HG02642 (cell line): ENCODE data around the gene GPBP1.
"Not testable (repeated sequence)": the region's sequence is repeated elsewhere in the genome, so short reads cannot be mapped to it uniquely, and the experiment has no call there.

ENCODE experiments used
- ATAC-seq: cut with Tn5 transposase; IDR thresholded peaks from one replicate; pipeline ENCODE4 v1.9.1; 2021; ENCODE audit warnings: mild to moderate bottlenecking; ENCODE audit not compliant: unreplicated experiment, poor library complexity

The GPBP1 gene

GRCh38 chr5:57259704-57260103 lies 85.8 kb downstream of the GPBP1 start:
- ATAC-seq, result no peak

GRCh38 chr5:57262541-57262940 lies 88.7 kb downstream of the GPBP1 start:
- ATAC-seq, result no peak

- no peak for ATAC-seq
These were observed 93.9 kb downstream of the GPBP1 start for GRCh38 chr5:57267805-57268204.

DNA sequence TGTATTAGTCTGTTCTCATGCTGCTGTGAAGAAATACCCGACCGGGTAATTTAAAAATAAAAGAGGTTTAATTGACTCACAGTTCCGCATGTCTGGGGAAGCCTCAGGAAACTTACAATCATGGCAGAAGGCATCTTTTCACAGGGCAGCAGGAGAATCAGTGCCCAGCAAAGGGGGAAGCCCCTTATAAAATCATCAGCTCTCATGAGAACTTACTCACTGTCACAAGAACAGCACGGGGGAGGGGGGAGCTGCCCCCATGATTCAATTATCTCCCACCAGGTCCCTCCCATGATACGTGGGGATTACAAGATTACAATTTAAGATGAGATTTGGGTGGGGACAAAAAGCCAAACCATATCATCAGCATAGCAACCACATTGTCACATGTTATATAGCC lies 102.5 kb downstream of the GPBP1 start:
- ATAC-seq, result no peak

DNA sequence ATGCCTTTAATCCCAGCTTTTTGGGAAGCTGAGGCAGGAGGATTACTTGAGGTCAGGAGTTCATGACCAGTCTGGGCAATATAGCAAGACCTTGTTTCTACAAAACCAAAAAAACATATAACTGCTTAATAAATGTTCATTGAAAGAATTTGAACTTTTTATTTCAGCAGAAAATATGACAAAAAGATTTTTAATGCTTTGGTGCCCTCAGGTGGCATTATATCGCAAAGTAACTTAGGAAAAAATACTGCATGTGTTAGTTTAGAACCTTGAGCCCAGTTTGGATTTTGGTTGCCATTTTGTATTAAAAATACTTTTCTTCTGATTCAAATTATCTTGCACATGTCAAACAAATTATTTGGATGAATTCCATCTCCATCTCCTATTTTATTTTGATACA lies 103.2 kb downstream of the GPBP1 start:
- no peak for ATAC-seq

DNA sequence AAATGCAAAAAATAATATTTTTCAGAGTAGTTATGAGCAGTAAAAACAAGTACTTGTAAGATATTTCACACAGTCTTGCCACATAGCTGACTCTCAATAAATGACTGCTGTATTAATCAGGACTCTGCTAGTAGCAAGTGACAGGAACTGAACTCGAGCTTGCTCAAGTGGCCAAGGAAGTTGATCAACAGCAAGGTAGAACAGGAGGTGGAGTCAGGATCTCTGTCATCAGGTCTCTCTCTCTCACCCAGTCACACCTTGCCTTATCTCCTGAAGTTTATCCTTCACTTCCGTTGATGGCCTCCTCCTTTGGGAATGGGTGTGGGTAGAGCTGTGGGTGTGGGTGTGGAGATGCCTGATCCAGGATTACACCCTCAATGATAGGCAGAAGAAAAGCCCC lies 107.0 kb downstream of the GPBP1 start:
- no peak for ATAC-seq

- not testable (repeated sequence) for ATAC-seq
These were observed 111.2 kb downstream of the GPBP1 start for GRCh38 chr5:57285084-57285483.

GRCh38 chr5:57291894-57292293 lies 118.0 kb downstream of the GPBP1 start:
- ATAC-seq, result no peak

- no peak for ATAC-seq
These were observed 118.5 kb downstream of the GPBP1 start for GRCh38 chr5:57292336-57292735.

- ATAC-seq, result peak; percentile 69
These were observed 124.6 kb downstream of the GPBP1 start for GRCh38 chr5:57298295-57298984.

DNA sequence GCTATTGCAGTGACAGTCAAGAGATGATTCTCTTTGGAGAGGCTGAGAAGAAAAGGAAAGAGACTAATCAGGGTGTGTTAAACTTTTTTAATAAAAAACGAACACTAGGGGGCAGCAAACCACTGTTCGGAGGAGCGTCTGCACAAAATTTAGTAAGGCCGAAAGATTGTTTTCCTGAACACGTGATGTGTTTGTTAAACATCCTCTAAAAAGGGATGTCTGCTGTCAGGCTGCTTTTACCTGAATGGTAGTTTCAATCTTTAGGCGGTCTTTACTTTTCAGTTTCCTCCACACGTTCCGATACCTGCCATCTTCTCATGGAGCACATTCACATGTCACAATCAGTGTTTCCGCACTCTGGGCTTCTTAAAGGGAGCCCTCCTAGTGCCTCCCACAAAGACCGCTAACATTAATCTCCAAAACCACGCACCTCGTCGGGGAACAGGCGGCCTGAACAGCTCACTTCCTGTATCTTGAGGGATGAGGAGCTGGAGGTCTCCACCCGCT lies 125.2 kb downstream of the GPBP1 start:
- ATAC-seq, result peak; percentile 43

DNA sequence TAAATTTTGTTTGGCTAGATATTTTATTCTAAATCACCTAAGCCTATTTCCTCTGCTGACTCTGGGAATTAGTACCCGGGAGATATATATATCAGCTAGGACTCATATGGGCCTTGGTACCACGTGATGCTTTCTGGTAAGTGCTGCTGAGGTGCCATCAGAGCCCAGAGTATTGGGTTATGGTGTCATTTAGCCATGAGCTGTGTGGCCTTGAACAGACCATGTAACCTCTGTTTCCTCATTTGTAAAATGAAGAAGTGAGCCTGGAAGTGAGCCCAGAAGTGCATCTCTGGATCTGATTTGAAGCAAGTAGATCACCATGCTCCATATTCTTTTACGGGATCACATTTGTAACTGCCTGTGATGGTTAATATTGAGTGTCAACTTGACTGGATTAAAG lies 126.1 kb downstream of the GPBP1 start:
- ATAC-seq, result no peak

DNA sequence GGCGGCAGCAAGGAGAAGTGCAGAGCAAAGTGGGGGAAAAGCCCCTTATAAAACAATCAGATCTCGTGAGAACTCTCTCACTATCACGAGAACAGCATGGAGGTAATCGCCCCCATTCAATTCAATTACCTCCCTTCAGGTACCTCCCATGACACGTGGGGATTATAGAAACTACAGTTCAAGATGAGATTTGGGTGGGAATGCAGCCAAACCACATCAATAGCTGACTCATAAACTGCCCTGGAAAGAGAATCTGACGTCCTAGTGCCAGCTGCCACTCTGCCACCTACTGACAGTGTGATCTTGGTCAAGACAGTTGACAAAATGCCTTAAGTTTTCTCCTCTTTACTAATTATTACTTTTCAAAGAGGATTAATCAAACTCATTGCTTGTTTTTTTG lies 128.3 kb downstream of the GPBP1 start:
- ATAC-seq, result no peak

DNA sequence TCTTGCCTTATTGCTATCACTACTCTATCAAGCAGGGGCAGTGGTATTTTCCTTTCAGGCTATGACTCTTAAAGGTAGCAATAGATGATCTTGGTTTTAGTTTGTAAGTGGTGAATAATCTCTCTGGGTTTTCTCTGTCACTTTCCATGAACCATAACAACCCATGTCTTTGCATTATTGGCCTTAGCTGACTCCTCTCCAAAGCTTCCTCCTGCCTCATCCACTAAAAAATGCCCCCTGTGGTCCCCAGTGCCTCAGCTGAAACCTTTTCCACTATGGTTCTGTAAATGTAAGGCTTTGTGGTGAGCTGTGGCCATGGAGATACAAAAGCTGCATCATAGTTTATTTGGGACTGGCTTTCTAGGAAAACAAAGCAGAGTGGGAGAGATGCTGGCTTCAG lies 128.8 kb downstream of the GPBP1 start:
- ATAC-seq, result no peak

DNA sequence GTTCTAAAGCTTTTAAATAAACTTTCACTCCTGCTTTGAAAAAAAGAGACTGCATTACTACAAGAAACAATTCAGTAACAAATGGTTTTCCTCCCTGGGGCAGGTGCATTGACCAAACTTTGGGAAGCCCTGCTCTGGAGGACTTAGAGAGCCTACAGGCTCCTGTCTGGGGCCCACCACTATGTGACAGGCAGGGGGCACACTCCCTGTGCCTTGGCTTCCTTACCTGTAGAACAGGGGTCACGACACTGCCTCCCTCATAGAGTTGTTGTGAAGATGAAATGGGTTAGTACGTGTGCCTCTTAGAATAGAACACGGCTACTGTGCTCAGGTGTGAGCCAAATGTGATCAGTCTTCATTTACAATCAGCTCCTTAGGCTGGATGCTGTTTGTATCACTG lies 130.1 kb downstream of the GPBP1 start:
- ATAC-seq, result no peak

- ATAC-seq, result no peak
These were observed 131.1 kb downstream of the GPBP1 start for GRCh38 chr5:57304931-57305330.

GRCh38 chr5:57306359-57306758 lies 132.5 kb downstream of the GPBP1 start:
- ATAC-seq, result no peak

GRCh38 chr5:57307516-57307915 lies 133.7 kb downstream of the GPBP1 start:
- no peak for ATAC-seq

GRCh38 chr5:57309022-57309421 lies 135.2 kb downstream of the GPBP1 start:
- not testable (repeated sequence) for ATAC-seq

DNA sequence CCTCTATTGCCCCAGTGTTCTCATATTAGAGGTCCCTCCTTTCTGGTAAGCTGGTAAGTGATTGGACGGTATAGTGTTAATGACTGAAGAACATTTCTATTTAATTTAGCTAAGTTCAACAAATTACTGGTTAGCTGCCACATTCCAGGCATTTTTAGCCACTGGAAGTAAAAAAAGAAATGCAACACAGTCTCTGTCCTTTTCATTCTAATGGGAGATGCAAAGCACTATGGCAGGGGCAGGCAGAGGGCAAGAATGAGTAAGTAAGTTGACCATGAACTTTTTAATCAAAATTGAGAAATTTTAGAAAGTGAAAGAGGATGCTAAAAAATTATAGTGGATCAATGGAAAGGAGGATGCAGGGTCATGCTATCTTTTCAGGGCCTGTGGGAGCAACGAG lies 137.4 kb downstream of the GPBP1 start:
- ATAC-seq, result no peak

GRCh38 chr5:57311921-57312735 lies 138.3 kb downstream of the GPBP1 start:
- ATAC-seq, result no peak

GRCh38 chr5:57313716-57314115 lies 139.9 kb downstream of the GPBP1 start:
- ATAC-seq, result no peak
